GM19438 (cell line): ENCODE data around the gene CUL1.

Experiments
- ATAC-seq: cut with Tn5 transposase; IDR thresholded peaks from one replicate; pipeline ENCODE4 v1.9.1; 2021; ENCODE audit warnings: low read depth; ENCODE audit not compliant: unreplicated experiment

CUL1 gene

GRCh38 chr7:148835854-148836253 is 137.2 kb downstream of the CUL1 start:
- ATAC-seq, result no peak

- no peak for ATAC-seq
These were observed 140.2 kb downstream of the CUL1 start for GRCh38 chr7:148838905-148839304.

GRCh38 chr7:148847815-148848734 is 149.4 kb downstream of the CUL1 start:
- ATAC-seq, result no peak

- no peak for ATAC-seq
These were observed 150.8 kb downstream of the CUL1 start for GRCh38 chr7:148849393-148850098.

- ATAC-seq, result no peak
These were observed 151.9 kb downstream of the CUL1 start for GRCh38 chr7:148850564-148850963.
